NOMO-1 treated with dmso at 0.1 percent for 144 hours (cell line): ENCODE data around the gene P3H2.

Experiments used
- DNase-seq: peaks from one replicate; lab custom pipeline; 2025; ENCODE audit not compliant: unreplicated experiment; lab: John Stamatoyannopoulos, UW

The P3H2 gene

GRCh38 chr3:190019844-190020243, 100.9 kb downstream of the P3H2 start:
- DNase-seq = no peak

- no peak for DNase-seq
These were observed 101.7 kb downstream of the P3H2 start for GRCh38 chr3:190019006-190019405.

GRCh38 chr3:190018460-190018859, 102.2 kb downstream of the P3H2 start:
- no peak for DNase-seq

- peak; percentile 11 for DNase-seq
These were observed 103.0 kb downstream of the P3H2 start for GRCh38 chr3:190017521-190018288.

GRCh38 chr3:190016966-190017365, 103.7 kb downstream of the P3H2 start:
- no peak for DNase-seq

GRCh38 chr3:190014940-190015339, 105.8 kb downstream of the P3H2 start:
- DNase-seq = no peak

- DNase-seq = no peak
These were observed 106.5 kb downstream of the P3H2 start for GRCh38 chr3:190013943-190014924.

- DNase-seq = no peak
These were observed 107.9 kb downstream of the P3H2 start for GRCh38 chr3:190012784-190013183.

- no peak for DNase-seq
These were observed 108.3 kb downstream of the P3H2 start for GRCh38 chr3:190012314-190012782.

GRCh38 chr3:190010486-190010885, 110.2 kb downstream of the P3H2 start:
- no peak for DNase-seq

GRCh38 chr3:190009614-190010013, 111.1 kb downstream of the P3H2 start:
- DNase-seq = no peak

- DNase-seq = no peak
These were observed 112.3 kb downstream of the P3H2 start for GRCh38 chr3:190008432-190008831.

- no peak for DNase-seq
These were observed 115.2 kb downstream of the P3H2 start for GRCh38 chr3:190005343-190006113.

GRCh38 chr3:190004656-190005055, 116.0 kb downstream of the P3H2 start:
- no peak for DNase-seq

- no peak for DNase-seq
These were observed 117.0 kb downstream of the P3H2 start for GRCh38 chr3:190003681-190004123.

- DNase-seq = no peak
These were observed 117.6 kb downstream of the P3H2 start for GRCh38 chr3:190003068-190003467.

- DNase-seq = no peak
These were observed 119.3 kb downstream of the P3H2 start for GRCh38 chr3:190001426-190001825.

GRCh38 chr3:190000861-190001196, 119.9 kb downstream of the P3H2 start:
- no peak for DNase-seq

GRCh38 chr3:190000187-190000860, 120.4 kb downstream of the P3H2 start:
- no peak for DNase-seq

- no peak for DNase-seq
These were observed 121.0 kb downstream of the P3H2 start for GRCh38 chr3:189999718-190000117.

GRCh38 chr3:189995129-189995528, 125.6 kb downstream of the P3H2 start:
- no peak for DNase-seq
